GM19452 (cell line): Measurements from ENCODE around the gene LAYN.

Experiments used
- ATAC-seq: cut with Tn5 transposase; IDR thresholded peaks from one replicate; pipeline ENCODE4 v1.9.1; 2021; ENCODE audit not compliant: unreplicated experiment

The LAYN gene

DNA sequence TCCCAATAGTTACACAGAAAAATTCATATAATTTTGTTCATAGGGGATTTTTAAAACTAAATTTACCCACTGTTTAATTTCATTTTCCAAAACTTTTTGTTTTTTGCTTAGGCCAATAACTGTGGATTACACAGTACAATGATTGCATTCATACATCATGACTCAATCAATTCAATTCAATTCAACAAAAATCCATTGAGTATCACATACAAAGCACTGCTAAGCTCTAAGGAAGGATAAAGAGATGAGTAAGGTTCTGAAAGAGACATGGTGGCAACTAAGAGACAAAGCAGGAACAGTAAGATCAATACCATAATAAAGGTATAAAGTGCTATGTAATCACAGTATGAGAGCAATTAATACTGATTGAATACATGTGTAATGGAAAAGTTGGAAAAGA, 9.4 kb upstream of the LAYN start:
- no peak for ATAC-seq

GRCh38 chr11:111531687-111532364, 8.7 kb upstream of the LAYN start:
- ATAC-seq, result peak; percentile 81

DNA sequence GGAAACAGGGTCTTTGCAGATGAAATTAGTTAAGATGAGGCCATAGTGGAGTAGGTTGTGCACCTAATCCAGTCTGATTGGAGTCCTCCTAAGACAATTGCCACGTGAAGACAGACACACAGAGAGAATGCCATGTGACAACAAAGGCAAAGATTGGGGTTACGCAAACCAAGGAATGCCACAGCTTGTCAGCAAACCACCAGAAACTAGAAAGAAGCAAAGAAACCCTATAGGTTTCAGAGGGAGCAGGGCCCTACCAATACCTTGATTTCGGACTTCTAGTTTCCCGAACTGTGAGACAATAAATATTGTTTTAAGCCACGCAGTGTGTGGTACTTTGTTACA, 8.2 kb upstream of the LAYN start:
- ATAC-seq, result no peak

- ATAC-seq, result no peak
Observed at GRCh38 chr11:111535281-111535680, 5.2 kb upstream of the LAYN start.

DNA sequence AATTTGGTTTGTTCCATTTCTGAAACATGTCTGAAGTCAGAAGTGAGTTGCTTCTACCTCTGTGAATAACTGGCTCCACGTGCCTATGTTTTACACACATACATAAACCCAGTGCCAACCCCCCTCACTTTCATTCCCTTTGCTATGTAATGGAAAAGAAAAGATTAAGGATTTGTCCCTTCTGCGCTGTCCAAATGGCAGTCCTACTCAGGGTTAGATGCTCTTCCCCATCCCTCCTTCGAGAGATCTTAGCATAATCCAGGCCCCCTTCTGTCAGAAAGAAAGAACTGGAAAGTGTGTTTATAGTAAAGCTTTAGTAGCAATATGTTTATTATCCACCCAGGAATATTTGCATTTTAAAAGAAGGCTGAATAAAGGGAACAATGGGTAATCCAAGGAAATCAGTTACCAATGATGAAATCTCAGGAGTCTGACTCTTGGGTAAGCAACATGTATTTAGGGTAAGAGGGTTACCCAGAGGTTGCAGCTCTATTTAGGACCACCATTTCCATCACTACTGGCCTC, 3.1 kb upstream of the LAYN start:
- ATAC-seq, result no peak

DNA sequence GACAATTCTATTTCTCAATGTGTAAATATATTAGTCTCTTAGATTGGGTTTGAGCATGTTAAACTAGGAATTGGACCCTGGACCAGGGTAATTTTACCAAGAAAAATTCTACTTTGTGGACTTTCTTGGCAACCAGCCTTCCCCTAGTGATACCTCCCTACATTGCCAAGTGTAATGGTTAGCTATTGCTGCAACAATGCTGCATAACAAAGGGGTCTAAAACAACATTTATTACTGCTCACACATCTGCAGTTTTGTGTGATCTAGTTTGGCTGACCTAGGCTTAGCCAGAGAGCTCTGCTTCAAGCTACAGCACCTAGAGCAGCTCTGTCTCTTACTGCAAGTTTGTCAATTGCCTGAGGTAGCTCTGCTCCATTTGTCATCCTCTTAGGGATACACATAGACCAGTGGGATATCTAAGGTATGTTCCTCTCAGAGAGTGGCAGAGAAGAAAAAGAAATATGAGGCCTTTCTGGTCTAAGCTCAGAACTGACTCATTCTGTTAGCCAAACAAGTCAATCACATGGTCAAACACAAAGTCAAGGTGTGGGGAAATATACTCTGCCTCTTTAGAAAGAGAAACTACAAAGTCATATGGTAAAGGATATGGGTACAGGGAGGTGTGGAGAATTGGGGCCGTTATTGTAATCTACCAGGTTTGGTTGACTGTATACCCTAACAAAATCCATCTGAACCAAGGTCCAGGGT, 2.0 kb upstream of the LAYN start:
- no peak for ATAC-seq

DNA sequence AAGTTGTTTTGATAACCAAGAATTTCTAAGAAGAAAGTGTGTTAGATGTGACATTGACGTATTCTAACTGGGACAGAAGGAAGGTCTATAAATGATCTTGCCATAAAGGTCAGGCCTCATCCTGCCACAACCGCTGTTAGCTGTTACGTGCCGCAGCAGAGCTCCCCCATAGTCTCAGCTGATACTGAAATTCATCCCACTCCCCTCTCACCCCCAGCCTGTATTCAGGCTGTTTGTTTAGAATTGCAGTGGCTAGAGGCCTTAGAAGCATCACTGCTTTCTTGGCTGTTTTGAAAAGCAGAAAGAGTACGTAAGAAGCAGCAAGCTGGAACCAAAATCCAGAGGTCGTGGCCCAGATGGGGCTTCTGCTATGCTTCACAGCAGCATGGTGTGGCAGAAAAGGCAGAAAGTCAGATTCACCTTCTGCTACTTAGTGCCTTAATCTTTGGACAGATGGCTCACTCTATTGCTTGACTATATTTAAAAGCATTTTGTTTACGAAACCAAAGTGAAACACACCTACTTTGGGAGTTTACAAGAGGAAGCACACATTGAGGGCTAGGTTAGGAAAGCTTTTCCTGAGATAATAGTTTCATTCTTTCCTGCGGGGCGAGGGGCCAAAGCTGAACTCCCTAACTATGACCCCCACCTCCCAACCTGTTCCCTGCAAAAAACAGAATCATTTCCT, 950 bp upstream of the LAYN start:
- ATAC-seq, result no peak

DNA sequence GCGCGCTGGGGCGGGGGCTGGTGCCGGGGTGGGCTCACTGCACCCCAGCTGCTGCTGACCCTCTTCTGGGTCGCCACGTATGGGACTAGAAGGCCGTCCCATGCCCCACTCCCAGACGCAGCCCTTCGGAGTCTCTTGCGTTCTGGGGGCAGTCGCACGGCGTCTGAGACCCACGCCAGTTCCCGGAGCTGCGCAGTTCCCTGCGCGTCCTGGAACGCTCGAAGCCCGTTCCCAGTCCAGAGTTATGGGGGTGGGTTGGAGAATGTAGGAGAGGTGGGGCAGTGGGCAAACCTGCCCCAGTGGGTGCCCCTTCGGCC, 375 bp downstream of the LAYN start:
- no peak for ATAC-seq

DNA sequence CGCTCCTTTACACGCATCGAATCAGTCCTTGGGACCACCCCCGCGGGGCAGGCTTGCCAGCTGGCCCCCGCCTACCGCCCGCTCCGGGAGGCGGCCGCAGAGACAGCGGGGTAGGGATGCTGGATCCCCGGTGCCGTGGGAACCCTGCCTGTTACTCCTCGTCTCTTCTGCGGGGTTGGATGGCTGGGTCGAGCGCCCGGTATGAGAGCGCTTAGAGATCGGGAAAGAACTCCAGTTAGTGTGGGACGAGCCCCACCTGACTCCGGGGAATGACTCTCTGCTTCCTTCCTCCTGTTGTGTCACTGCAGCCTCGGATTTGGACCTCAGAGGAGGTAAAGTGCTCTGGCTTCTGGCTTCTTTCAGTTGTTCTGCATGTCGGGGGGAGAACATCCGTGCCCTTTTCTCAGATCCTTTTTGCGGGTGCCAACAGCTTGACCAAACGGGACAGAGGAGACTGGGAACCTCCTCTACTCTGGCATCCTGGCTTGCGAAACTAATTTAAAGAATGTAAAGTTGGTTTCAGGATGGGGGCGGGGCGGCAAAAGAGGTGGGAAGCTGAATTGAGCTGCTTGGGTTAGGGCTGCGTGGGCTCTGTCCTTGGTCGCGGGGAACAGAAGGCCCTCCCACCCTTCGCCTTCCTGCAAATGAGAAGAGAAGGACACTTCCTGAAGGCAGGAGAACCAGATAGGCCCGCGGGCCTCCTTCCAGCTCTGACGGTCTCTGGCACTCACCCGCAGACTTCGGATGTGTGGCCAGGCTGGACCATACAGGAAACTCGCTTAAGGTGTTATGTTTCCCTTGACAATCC, 938 bp downstream of the LAYN start:
- ATAC-seq, result no peak

DNA sequence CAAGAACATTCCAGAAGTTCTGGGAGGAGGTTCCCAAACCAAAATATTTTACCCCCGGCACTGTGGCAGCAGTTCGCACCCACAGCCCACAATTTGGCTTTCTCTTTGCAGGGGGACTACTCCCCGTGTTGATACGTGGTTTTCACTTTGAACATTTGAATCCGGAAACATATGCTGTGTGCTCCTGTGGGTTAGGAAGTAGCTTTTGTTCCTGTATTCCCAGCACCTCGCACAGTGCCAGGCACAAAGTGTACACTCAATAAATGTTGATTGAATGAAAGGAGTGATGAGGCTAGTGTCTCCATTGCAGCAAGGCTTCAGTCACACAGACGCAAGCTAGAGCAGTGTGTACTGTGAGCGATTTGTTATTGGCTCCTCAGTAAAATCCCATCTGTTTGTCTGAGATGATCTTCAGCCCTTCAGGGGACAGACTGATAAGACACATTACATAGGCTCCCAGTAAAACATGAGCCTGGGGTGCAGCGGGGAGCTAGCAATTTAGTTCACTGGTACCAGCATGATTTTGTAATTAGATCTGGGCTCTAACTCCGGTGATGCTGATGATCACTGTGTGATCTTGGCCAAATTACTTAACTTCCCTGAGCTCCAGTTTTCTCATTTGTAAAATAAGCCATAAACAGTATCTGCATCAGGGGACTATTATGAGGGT, 2.2 kb downstream of the LAYN start:
- no peak for ATAC-seq

DNA sequence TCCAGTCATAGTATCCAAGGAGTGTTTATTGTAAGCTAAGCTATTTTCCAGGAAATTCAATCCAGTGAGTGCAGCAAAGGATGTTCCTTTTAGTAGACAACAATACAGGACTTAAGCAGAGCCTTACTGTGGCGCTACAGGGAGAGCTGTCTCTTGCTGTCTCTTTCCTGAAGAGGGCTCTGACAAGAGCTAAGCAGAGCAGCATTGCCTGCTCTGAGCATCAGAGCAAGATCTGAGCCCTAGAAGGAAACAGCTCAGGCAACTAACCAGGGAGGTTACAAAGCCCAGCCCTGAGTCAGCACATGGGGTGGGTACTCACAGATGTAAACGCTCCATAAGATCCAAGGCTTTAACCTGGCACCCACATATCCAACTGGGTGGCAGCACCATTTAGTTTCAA, 8.0 kb downstream of the LAYN start:
- ATAC-seq, result no peak

DNA sequence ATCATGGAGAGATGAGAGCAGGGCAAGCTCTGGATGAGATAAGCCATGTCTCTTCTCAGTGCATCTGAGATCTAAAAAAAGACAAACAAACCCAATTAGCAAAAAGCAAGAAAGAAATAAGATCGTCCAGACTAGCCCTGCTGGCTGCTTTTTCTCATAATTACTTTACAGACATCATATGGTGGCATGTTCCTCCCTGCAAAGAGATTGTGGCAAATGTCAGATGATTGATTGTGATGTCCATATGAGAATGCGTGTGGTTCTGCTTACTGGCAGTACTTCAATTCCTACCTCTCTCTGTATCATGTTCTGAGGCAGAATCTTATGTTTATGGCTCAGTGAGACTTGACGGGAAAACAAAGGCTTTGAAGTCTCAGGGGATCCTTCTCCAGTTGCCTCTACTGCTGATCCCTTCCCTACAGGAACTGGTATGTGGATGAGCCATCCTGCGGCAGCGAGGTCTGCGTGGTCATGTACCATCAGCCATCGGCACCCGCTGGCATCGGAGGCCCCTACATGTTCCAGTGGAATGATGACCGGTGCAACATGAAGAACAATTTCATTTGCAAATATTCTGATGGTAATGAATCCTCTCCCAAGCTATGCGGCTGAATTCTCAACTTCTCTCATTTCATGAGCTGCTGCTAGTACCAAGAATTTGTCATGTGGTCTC, 8.8 kb downstream of the LAYN start:
- no peak for ATAC-seq

GRCh38 chr11:111549869-111550203, 9.3 kb downstream of the LAYN start:
- no peak for ATAC-seq

DNA sequence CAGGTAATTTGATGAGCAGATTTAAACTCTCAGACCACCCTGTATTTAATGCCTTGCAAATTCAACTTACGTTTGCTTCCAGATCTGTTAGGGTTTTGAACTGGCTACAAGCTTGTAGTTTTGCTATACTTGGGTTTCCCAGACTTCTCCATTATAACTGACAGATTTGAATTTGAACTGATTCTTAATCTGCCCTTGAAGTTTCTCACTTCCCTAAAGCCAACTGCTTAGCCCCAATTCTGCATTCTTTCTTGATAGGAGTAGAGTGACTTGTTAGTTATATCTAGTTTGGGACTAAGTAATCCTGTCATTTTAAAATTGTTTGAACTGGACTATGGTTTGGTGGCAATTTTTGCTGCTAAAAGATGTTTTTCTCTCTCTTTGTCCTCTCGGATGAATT, 9.7 kb downstream of the LAYN start:
- ATAC-seq, result no peak

DNA sequence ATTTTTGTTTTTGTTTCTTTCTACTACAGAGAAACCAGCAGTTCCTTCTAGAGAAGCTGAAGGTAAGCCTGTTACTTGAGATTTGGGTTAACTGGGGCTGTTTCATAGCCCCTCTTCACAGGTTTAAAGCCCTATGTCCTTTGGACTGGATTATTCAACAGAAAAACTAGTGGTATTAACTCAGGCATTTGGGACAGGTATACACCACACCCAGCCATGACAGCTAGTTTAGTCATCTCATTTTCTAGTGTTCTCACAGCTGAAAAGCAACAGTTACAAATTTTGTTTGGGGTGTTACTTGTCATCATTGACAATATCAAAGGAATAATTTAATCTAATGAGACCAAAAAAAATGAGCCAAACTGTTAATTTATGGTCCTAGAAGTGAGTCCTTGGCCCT, 14.0 kb downstream of the LAYN start:
- ATAC-seq, result no peak

DNA sequence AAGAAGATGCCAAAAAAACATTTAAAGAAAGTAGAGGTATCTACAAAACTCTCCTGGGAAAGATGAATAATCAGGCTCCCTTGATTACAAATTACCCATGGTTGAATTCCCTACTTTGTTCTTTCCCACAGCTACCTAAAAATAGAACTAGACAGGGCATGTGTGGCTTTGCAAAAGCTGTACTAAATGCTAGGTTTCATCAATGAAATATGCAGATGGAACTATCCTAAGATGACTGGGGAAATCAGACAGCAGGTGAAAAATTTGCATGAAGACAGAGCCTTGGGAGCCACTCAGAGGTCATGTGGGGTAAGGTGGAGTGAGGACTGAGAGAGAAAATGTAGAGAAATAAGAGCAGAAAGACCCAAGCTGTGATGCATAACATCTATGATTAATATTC, 14.7 kb downstream of the LAYN start:
- no peak for ATAC-seq

DNA sequence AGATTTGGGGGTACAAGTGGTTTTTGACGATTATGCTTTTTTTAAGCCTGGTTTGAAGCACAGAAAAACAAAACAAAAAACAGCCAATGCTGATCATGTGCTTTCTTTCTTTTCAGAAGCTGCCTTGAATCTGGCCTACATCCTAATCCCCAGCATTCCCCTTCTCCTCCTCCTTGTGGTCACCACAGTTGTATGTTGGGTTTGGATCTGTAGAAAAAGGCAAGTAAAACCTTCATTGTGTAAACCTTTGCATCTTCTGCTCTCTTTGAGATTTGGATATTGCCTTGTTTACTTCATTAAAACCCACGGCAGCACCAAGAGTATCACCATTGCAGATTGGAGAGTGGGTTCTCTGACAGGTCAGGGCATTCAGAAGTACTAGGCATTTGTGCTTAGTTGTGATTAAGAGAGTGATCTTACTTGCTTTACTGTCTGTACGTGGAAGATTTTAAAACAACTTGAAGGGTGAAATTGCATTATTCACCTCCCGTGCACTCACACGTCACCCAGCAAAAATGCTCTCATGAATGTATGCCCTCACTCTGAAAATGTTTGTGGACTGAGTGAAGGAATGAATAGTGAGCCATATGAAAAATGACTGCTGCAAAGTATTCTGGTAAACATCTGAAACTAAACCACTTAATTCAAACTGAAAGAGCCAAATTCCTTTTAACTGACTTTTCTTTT, 17.0 kb downstream of the LAYN start:
- no peak for ATAC-seq

DNA sequence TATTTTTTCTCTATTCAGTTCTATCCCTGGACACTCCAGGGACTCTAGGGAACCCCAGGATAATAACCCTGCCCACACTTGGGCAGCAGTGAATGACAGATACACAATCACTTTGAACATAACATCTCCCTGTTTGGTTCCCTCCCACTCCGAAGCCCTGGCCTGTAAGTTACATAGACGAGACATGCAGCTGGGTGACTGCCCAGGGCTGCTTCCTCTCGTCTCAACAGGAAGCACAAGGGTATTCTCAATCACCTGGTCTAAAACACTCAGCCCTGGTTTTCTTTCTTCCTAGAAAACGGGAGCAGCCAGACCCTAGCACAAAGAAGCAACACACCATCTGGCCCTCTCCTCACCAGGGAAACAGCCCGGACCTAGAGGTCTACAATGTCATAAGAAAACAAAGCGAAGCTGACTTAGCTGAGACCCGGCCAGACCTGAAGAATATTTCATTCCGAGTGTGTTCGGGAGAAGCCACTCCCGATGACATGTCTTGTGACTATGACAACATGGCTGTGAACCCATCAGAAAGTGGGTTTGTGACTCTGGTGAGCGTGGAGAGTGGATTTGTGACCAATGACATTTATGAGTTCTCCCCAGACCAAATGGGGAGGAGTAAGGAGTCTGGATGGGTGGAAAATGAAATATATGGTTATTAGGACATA, 19.4 kb downstream of the LAYN start:
- ATAC-seq, result no peak

DNA sequence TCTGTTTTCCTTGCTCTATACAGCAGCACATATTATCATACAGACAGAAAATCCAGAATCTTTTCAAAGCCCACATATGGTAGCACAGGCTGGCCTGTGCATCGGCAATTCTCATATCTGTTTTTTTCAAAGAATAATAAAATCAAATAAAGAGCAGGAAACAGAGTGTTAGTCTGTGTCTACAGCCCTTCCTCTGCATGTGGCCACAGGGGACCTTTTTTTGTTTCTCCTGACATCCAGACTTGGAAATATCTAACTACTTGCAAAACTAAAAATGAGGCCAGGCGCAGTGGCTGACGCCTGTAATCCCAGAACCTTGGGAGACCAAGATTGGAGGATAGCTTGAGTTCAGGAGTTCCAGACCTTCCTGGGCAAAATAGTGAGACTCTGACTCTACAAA, 20.3 kb downstream of the LAYN start:
- no peak for ATAC-seq

GRCh38 chr11:111561306-111561705, 20.8 kb downstream of the LAYN start:
- no peak for ATAC-seq
